H1 (cell line): ENCODE results near the gene WDFY1. TPM values are rescaled to one million over a fixed set of nuclear protein-coding genes. Genes with fewer than 3 reads are reported as not detected.

Experiments used
- BACH1 ChIP-seq: IDR thresholded peaks from 2 replicates; pipeline ENCODE4 v1.6.1; 2012; ENCODE audit warnings: low read length, improper control_type of control experiment
- CHD7 ChIP-seq: fragments of 300-600 bp; sonication (generic); IDR thresholded peaks from 2 replicates; pipeline ENCODE4 v1.7.1; 2012; ENCODE audit warnings: low read length, moderate library complexity, mild to moderate bottlenecking, inconsistent platforms; ENCODE audit not compliant: insufficient replicate concordance
- POLR2AphosphoS5 ChIP-seq: IDR thresholded peaks from 2 replicates; pipeline ENCODE4 v1.6.1; 2011; ENCODE audit warnings: low read depth, low read length
- TEAD4 ChIP-seq: IDR thresholded peaks from 2 replicates; pipeline ENCODE4 v1.6.1; 2012; ENCODE audit warnings: low read depth, low read length, inconsistent platforms, mixed read lengths
- polyA plus RNA-seq, 7 experiments: library from polyadenylated mRNA; depleted of rRNA in 3 of 7; stranded (reverse) in 5 of 7; unstranded in 2 of 7; fragments of >200 nt in 5 of 7; fragments of 200-250 nt in 2 of 7; gene quantifications; 1 replicate in 5 of 7; 2 replicates in 1 of 7; 4 replicates in 1 of 7; pipeline versions ENCODE4 v1.2.1 to v1.2.3, GENCODE V29; 2011 to 2013; ENCODE audit warnings: missing spikeins in 2 of 7, mixed read lengths in 2 of 7
- total RNA-seq: library from RNA; stranded (reverse); fragmentation: NEBNext Ultra II Directional; extraction: Animal tissue kit (Norgen Biotek cat#: 25700); gene quantifications from 2 replicates; pipeline ENCODE4 v1.2.1, GENCODE V29; 2021

WDFY1 gene
- total and polyA plus RNA-seq, 2 of the 8 experiments (the other 6 are each of a cell fraction or from before 2014, with no cell fraction given), result 68.4 to 94.7 TPM

DNA sequence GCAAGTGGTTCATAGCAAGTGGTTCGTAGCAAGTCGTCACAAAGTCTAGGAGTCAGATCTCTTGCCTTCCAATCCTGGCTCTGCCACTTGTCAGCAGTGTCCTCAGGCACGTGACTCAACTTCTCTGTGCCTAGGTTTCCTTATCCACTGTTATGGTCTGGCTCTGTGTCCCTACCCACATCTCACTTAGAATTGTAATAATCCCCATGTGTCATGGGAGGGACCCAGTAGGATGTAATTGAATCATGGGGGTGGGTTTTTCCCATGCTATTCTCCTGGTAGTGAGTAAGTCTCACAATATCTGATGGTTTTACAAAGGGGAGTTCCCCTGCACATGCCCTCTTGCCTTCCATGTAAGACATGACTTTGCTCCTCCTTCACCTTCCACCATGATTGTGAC is 55.9 kb downstream of the WDFY1 start (continued):
- TF ChIP-seq CHD7 (no peak), POLR2AphosphoS5 (no peak), BACH1 (no peak), TEAD4 (no peak)
